Right cardiac atrium (tissue), 5 donors: ENCODE measurements around the gene S100Z. TPM values are rescaled to one million over a fixed set of nuclear protein-coding genes. Genes with fewer than 3 reads are reported as not detected.
A peak's percentile ranks its signal among the peaks of the same experiment; 100 is the strongest.
"Not testable (repeated sequence)": the region's sequence is repeated elsewhere in the genome, so short reads cannot be mapped to it uniquely, and the experiment has no call there.

ENCODE experiments used
- ATAC-seq, 2 donors: fragments of 200-7000 bp; cut with Tn5 transposase; one replicate each; pipeline versions ENCODE4 v1.8.0 to v1.9.1; 2020; ENCODE audit warnings: moderate library complexity in 2 of 2, mild to moderate bottlenecking in 1 of 2
- DNase-seq, 3 donors: peaks; one replicate each; pipeline ENCODE4 v3.0.0-alpha.2; 2020
- H3K27ac ChIP-seq: one replicate; pipeline ENCODE4 v1.5.1; 2013; ENCODE audit warnings: mild to moderate bottlenecking, low read length, control low read depth, moderate library complexity
- H3K27me3 ChIP-seq: one replicate; pipeline ENCODE4 v1.6.1; 2013; ENCODE audit not compliant: control insufficient read depth, insufficient read depth
- H3K4me1 ChIP-seq: one replicate; pipeline ENCODE4 v1.6.1; 2013; ENCODE audit warnings: low read length; ENCODE audit not compliant: control insufficient read depth, insufficient read depth
- H3K4me3 ChIP-seq: one replicate; pipeline ENCODE4 v1.5.1; 2013; ENCODE audit warnings: low read length, control low read depth
- H3K9me3 ChIP-seq: one replicate; pipeline ENCODE4 v1.6.1; 2013; ENCODE audit warnings: low read length; ENCODE audit not compliant: control insufficient read depth
- whole genome bisulfite sequencing: extraction: QIAGEN DNeasy Blood & Tissue Kit; methylation state at CpG from one replicate; pipeline ENCODE4 v1.1.7; 2013; 5-methylcytosine and 5-hydroxymethylcytosine counted together
- intact Hi-C, 4 donors: fragments of 100-400 bp; cut with DNase I; formaldehyde crosslinking; loops; one replicate each; pipeline versions ENCODE4 v1.11.0 to v1.14.0; 2022 to 2023
- polyA plus RNA-seq: library from polyadenylated mRNA; stranded (reverse); fragments of 200-250 nt; gene quantifications from one replicate; pipeline ENCODE4 v1.2.3, GENCODE V29; 2013
- total RNA-seq, 4 donors: library from RNA; stranded (reverse); fragmentation: NEBNext Ultra II Directional; extraction: Animal tissue kit (Norgen Biotek cat#: 25700); gene quantifications; one replicate each; pipeline ENCODE4 v1.2.1, GENCODE V29; 2021
- donor health status: healthy with polysubstance abuse.
- donor health status: DM: no; HTN: yes; CAD: no.
- donor health status: DM: no; HTN: no; CAD: no.
- donor health status: DM: no; HTN: yes; CAD: no; lungs with severe emphysema.
- donor health status: DM: yes; HTN: yes; CAD: no.

The S100Z gene
- total and polyA plus RNA-seq, 5 donors = not detected

DNA sequence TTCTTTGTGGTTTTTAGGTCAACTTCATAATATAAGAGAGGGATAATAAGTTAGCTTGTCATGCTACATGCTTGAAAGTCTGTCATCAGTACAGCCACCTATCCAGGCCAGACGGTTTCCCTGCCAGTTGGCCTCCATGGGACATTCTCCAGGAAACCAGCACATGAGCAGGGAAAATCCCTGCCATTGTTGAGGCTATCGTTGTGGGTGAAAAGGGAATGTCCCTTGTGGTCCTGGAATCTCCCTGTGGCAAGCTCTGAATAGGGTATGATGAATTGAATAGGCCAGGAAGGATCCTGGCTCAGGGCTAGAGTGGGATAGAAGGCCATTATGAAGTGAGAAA, 18.7 kb upstream of the S100Z start:
- intact Hi-C loops = no loop called here
- DNase-seq (no peak), ATAC-seq (peak in 1 of 2 donors; percentile 48)
- H3K27ac ChIP-seq = no peak overlapping the region
- H3K27me3 ChIP-seq = no peaks in the 10 kb centered on the region
- H3K4me1 ChIP-seq = no peaks in the 10 kb centered on the region
- H3K4me3 ChIP-seq = no peak overlapping the region
- WGBS = 31% methylated on average over 2 of the region's 2 CpGs
- H3K9me3 ChIP-seq = no peaks in the 10 kb centered on the region

DNA sequence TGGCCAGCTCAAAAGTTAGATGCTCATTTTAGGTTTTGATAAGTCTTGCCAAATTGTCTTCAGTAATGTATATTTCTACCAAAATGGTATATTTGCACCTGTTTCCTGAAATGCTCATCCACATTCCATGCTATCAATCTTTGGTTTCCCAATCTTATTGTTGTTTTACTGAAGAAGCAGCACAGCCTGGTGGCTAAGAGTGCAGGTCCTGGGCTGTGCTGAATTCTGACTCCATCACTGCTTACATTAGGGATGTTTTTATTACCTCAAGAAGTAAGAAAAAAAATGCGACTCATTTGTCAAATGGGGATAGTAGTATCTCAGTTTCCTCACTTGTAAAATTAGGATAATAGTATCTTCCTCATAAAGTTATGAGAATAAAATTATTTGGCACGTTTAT, 13.6 kb upstream of the S100Z start:
- intact Hi-C loops = no loop called here

GRCh38 chr5:76836585-76836984, 13.2 kb upstream of the S100Z start:
- WGBS = 87% methylated on average over 4 of the region's 4 CpGs
- no peak overlapping the region for H3K4me3 ChIP-seq
- ATAC-seq (no peak), DNase-seq (no peak)
- no peaks in the 10 kb centered on the region for H3K4me1 ChIP-seq
- H3K27me3 ChIP-seq = no peaks in the 10 kb centered on the region
- H3K9me3 ChIP-seq = no peaks in the 10 kb centered on the region
- H3K27ac ChIP-seq = no peak overlapping the region
- intact Hi-C loops = no loop called here

More for the DNA sequence above, 13.6 kb upstream of the S100Z start:
- H3K4me3 ChIP-seq = no peak overlapping the region
- no peaks in the 10 kb centered on the region for H3K9me3 ChIP-seq
- no peaks in the 10 kb centered on the region for H3K4me1 ChIP-seq
- H3K27ac ChIP-seq = no peak overlapping the region
- no peaks in the 10 kb centered on the region for H3K27me3 ChIP-seq
- 85% methylated on average over 2 of the region's 2 CpGs for WGBS
- ATAC-seq (no peak), DNase-seq (no peak)

- intact Hi-C loops = no loop called here
- no peak overlapping the region for H3K27ac ChIP-seq
These were observed 11.1 kb upstream of the S100Z start for GRCh38 chr5:76838481-76839261.

DNA sequence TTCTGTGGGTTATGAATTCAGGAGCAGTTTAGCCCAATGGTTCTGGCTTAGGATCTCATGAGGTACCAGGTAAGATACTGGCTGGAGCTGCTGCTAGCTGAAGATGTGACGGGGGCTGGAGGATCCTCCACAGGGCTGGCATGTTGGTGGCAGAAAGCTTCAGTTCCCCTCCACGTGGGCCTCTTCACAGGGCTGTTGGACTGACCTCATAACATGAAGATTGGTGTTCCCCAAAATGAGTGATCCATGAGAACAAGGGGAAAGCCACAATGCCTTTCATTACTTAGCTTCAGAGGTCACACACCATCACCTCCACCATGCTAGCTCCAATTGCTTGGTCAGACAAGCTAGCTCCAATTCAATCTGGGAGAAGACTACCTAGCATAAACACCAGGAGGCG, 8.5 kb upstream of the S100Z start:
- DNase-seq (no peak), ATAC-seq (no peak)
- Histone ChIP-seq H3K27ac (no peak overlapping the region), H3K27me3 (no peaks in the 10 kb centered on the region), H3K4me1 (no peaks in the 10 kb centered on the region), H3K4me3 (no peak overlapping the region), H3K9me3 (no peaks in the 10 kb centered on the region)
- intact Hi-C loops = no loop called here
- 90% methylated on average over 3 of the region's 3 CpGs for WGBS

More at GRCh38 chr5:76838481-76839261, 11.1 kb upstream of the S100Z start:
- Histone ChIP-seq H3K27me3 (no peaks in the 10 kb centered on the region), H3K4me3 (no peak overlapping the region), H3K9me3 (no peaks in the 10 kb centered on the region), H3K4me1 (no peaks in the 10 kb centered on the region)
- no peak for ATAC-seq
- 79% methylated on average over 7 of the region's 7 CpGs for WGBS
- no peak for DNase-seq

GRCh38 chr5:76845890-76846289, 3.9 kb upstream of the S100Z start:
- Histone ChIP-seq H3K9me3 (no peaks in the 10 kb centered on the region), H3K4me1 (no peaks in the 10 kb centered on the region), H3K27me3 (no peaks in the 10 kb centered on the region), H3K27ac (no peak overlapping the region), H3K4me3 (no peak overlapping the region)
- ATAC-seq (no peak), DNase-seq (no peak)
- 96% methylated on average over 3 of the region's 3 CpGs for WGBS
- intact Hi-C loops = no loop called here

- no peak overlapping the region for H3K27ac ChIP-seq
- intact Hi-C loops = no loop called here
- H3K9me3 ChIP-seq = no peaks in the 10 kb centered on the region
- DNase-seq (no peak), ATAC-seq (peak in 1 of 2 donors; percentile 27)
- no peaks in the 10 kb centered on the region for H3K4me1 ChIP-seq
- 72% methylated on average over 8 of the region's 8 CpGs for WGBS
- H3K27me3 ChIP-seq = no peaks in the 10 kb centered on the region
- no peak overlapping the region for H3K4me3 ChIP-seq
These were observed 830 bp downstream of the S100Z start for GRCh38 chr5:76850543-76851145.

DNA sequence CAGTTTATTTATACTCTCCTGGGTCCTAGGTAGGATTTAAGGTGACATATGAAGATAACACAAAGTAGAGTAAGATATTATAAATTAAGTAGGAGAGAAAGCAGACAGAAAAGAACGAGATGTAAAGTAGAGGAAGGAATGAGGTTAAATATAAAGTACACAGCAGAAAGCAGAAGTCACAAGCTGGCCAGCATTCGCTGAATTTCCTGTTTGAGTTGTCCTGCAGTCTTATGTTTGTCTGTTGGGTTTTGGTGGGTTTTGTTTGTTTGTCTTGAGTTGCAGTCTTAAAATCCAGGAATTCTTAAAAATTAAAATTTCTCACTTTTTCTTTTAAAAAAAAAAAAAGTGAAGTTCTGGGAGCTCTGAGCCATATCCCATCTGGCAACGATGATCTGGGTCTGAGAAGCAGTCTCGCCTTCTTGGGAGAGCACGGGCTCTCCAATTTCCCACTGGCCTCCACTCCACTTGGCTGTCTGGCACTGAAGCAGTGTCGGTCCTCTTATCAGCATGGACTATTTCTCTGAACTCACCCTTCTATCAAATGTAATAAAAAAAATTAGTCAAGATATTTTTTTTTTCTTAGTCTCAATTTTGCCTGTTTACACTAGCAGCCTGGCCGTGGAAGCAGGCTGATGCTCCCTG, 2.0 kb downstream of the S100Z start:
- no peaks in the 10 kb centered on the region for H3K4me1 ChIP-seq
- no peak overlapping the region for H3K27ac ChIP-seq
- ATAC-seq (peak; percentile 82 to 88), DNase-seq (peak; percentile 46 to 79 (median 77))
- intact Hi-C loops = no loop called here
- no peak overlapping the region for H3K4me3 ChIP-seq
- H3K9me3 ChIP-seq = no peaks in the 10 kb centered on the region
- H3K27me3 ChIP-seq = no peaks in the 10 kb centered on the region
- WGBS = 24% methylated on average over 7 of the region's 7 CpGs

- intact Hi-C loops = no loop called here
- Histone ChIP-seq H3K27me3 (no peaks in the 10 kb centered on the region), H3K4me3 (no peak overlapping the region), H3K9me3 (no peaks in the 10 kb centered on the region), H3K27ac (no peak overlapping the region), H3K4me1 (no peaks in the 10 kb centered on the region)
- WGBS = 25% methylated on average over 2 of the region's 2 CpGs
- ATAC-seq (no peak), DNase-seq (no peak)
These were observed 3.0 kb downstream of the S100Z start for GRCh38 chr5:76852772-76853171.

GRCh38 chr5:76853741-76854140, 3.9 kb downstream of the S100Z start:
- H3K4me3 ChIP-seq, H3K27me3 ChIP-seq, H3K9me3 ChIP-seq, ATAC-seq, H3K27ac ChIP-seq, H3K4me1 ChIP-seq, DNase-seq, intact Hi-C loops: not testable (repeated sequence)
- WGBS = 93% methylated on average over 3 of the region's 3 CpGs

DNA sequence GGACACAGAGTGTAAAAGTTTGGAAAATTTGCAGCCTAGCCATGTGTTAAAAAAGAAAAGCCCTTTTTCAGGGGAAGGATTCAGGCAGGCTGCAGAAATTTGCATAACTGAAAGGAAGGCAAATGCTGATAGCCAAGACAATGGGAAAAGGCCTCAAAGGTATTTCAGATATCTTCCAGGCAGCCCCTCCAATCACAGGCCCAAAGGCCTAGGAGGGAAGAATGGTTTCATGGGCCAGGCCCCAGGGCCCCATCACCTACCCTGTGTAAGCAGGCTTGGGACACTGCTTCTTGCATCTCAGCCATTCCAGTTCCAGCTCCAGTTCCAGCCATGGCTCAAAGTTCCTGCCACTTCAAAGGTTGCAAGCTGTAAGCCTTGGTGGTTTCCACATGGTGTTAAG, 4.8 kb downstream of the S100Z start:
- Histone ChIP-seq H3K27me3 (no peaks in the 10 kb centered on the region), H3K9me3 (no peaks in the 10 kb centered on the region), H3K4me1 (no peaks in the 10 kb centered on the region), H3K4me3 (no peak overlapping the region), H3K27ac (no peak overlapping the region)
- ATAC-seq (no peak), DNase-seq (no peak)
- intact Hi-C loops = no loop called here
